ENCODE measurements around the gene FICD.

FICD gene

DNA sequence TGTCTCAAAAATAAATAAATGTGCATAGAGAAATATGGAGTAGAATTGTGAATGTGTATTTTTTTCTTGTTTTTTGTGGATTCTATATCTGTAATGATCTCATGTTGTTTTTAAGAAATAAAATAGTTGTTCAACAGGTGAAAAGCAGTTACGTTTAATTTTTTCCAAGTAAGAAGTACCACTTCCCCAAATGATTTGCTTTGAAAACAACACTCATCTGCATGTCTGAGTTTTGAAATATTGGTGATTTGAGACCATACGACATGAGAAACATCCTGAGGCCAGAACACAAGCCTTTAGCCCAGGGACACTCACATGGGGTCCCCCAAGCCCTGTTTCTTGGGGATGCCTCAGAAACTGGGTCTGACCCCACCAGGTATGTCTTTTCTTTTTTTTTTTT is 4.2 kb upstream of the FICD start:
- no peak for DNase-seq (ENCODE audit: extremely low spot score)
- ChIA-PET CTCF (interaction anchor here (1.3 kb wide), 1 partner anchor 410 kb away, joined by 3 read pairs; no protein-coding TSS in a partner anchor), POLR2A (no interaction called here)
- TF ChIP-seq, protein P1, sequence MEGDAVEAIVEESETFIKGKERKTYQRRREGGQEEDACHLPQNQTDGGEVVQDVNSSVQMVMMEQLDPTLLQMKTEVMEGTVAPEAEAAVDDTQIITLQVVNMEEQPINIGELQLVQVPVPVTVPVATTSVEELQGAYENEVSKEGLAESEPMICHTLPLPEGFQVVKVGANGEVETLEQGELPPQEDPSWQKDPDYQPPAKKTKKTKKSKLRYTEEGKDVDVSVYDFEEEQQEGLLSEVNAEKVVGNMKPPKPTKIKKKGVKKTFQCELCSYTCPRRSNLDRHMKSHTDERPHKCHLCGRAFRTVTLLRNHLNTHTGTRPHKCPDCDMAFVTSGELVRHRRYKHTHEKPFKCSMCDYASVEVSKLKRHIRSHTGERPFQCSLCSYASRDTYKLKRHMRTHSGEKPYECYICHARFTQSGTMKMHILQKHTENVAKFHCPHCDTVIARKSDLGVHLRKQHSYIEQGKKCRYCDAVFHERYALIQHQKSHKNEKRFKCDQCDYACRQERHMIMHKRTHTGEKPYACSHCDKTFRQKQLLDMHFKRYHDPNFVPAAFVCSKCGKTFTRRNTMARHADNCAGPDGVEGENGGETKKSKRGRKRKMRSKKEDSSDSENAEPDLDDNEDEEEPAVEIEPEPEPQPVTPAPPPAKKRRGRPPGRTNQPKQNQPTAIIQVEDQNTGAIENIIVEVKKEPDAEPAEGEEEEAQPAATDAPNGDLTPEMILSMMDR (IDR thresholded peaks at IDR 0.05; ENCODE audit: control extremely low read depth, extremely low read depth, low read depth, missing control alignments): no peak

DNA sequence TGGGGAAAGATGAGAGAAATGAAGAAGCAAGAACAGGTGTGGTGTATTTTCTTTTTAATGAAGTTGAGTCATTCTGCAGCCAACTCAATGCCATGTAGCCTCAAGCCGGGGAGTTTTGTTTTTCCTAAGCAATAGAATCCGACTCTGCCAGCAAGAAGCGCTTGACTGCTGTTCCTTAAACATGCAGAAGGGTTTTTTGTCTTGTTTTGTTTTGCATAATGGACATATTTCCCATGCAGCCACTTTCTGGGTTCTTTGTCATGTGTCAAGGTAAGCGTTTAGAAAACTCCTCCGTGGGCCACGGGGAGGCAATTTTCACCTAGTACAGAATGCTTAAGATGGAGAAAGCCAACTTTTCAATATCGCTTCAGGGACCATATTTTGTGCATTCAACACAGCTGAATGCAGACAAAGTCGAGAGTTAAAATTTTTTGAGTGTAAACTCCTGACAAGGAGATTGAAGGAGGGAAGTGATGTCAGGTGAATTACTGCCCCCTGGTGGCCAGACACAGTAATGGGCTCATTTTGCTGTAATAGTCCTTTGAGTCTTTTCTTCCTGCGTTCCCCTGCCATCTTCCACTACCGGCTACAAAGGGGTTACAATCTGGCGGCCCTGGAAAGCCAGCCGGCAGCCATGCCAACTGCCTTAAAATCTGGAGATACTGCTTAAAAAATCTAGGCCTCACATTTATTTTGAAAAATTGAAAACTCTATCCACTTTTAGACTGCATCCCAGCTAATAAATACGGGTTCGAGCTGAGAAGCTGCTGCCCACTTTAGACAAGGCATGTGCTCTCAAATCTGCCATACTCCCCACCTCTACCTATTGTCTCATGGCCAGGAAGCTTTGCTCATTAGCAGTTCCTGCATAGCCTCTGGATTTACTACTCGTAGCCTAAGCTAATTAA is 3.2 kb upstream of the FICD start:
- CTCF ChIA-PET: interaction anchor here (0.6 to 2.3 kb wide), 28 partner anchors 10 to 599 kb away, joined by 3 to 11 read pairs (median 4); partner anchors contain the start of genes CMKLR1 and SART3
- POLR2A ChIA-PET: no interaction called here
- DNase-seq (ENCODE audit: extremely low spot score): peak; percentile 66
- TF ChIP-seq, protein P1 (IDR thresholded peaks at IDR 0.05; ENCODE audit: control extremely low read depth, extremely low read depth, low read depth, missing control alignments): peak; percentile 70

- DNase-seq (ENCODE audit: extremely low spot score): no peak
- TF ChIP-seq, protein P1 (IDR thresholded peaks at IDR 0.05; ENCODE audit: control extremely low read depth, extremely low read depth, low read depth, missing control alignments): no peak
- ChIA-PET CTCF (interaction anchor here (0.9 kb wide), 1 partner anchor 57 kb away, joined by 3 read pairs; no protein-coding TSS in a partner anchor), POLR2A (no interaction called here)
Measured at GRCh38 chr12:108514468-108514972, 557 bp upstream of the FICD start.

GRCh38 chr12:108515916-108516315 is 839 bp downstream of the FICD start:
- CTCF ChIA-PET: interaction anchor here (1.4 kb wide), 1 partner anchor 20 kb away, joined by 5 read pairs; no protein-coding TSS in a partner anchor
- TF ChIP-seq, protein P1 (IDR thresholded peaks at IDR 0.05; ENCODE audit: control extremely low read depth, extremely low read depth, low read depth, missing control alignments): no peak
- DNase-seq (ENCODE audit: extremely low spot score): no peak
- POLR2A ChIA-PET: no interaction called here

DNA sequence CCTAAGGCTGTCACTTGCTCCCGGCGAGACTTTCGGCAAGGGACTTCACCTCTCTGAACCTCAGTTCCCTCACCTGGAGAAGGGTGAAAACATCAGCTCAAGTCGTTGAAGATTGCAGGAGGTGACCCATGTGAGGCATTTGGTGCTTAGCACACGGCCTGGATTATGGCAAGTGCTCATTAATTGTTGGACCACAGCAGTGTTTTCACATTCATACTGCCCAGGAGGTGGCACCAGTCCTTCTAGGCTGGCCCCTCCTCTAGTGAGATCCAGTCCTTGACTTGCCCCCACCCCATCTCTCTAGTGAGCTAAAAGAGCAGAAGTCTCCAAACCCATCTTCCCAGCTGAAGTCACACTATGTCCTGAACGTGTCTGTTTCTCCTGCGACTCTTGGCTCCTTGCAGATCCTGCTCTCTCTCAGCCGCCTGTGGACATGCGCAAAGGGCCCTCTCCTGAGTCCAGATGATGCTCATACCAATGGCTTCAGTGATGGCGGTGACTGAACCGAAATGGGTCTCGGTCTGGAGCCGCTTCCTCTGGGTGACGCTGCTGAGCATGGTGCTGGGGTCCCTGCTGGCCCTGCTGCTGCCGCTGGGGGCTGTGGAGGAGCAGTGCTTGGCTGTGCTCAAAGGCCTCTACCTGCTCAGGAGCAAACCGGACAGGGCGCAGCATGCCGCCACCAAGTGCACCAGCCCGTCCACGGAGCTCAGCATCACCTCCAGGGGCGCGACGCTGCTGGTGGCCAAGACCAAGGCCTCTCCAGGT is 1.6 kb downstream of the FICD start:
- TF ChIP-seq, protein P1 (IDR thresholded peaks at IDR 0.05; ENCODE audit: control extremely low read depth, extremely low read depth, low read depth, missing control alignments): no peak
- ChIA-PET POLR2A (no interaction called here), CTCF (interaction anchor here (1.4 to 1.5 kb wide), 2 partner anchors 21 to 101 kb away, joined by 4 to 5 read pairs; no protein-coding TSS in a partner anchor)
- DNase-seq (ENCODE audit: extremely low spot score): no peak
